Measurements from ENCODE around the gene PEX11G.

The PEX11G gene

GRCh38 chr19:7528192-7528519 is 39.3 kb upstream of the PEX11G start:
- peaks cover 2% of the 10 kb centered on the region; the same call in 1 of the 2 replicates for H3K4me1 ChIP-seq (ENCODE audit: control insufficient read depth, insufficient read depth, low read length)
- H3K36me3 ChIP-seq (ENCODE audit: control insufficient read depth, insufficient read depth, low read length), result peaks cover 27% of the 10 kb centered on the region
- no peak overlapping the region for H3K9ac ChIP-seq (ENCODE audit: low read depth, low read length)
- no peak overlapping the region for H3K27ac ChIP-seq (ENCODE audit: low read depth, low read length)
- no peaks in the 10 kb centered on the region for H3K9me3 ChIP-seq (ENCODE audit: control insufficient read depth, insufficient read depth, low read length)
- no peak overlapping the region for H3K4me3 ChIP-seq (ENCODE audit: low read depth, low read length)
- no peaks in the 10 kb centered on the region; the same call in 1 of the 2 replicates for H3K27me3 ChIP-seq (ENCODE audit: control insufficient read depth, insufficient read depth, low read length)

- no peaks in the 10 kb centered on the region; the same call in 1 of the 2 replicates for H3K27me3 ChIP-seq (ENCODE audit: control insufficient read depth, insufficient read depth, low read length)
- no peak overlapping the region for H3K9ac ChIP-seq (ENCODE audit: low read depth, low read length)
- peaks cover 4% of the 10 kb centered on the region; the same call in 1 of the 2 replicates for H3K4me1 ChIP-seq (ENCODE audit: control insufficient read depth, insufficient read depth, low read length)
- no peaks in the 10 kb centered on the region for H3K9me3 ChIP-seq (ENCODE audit: control insufficient read depth, insufficient read depth, low read length)
- no peak overlapping the region for H3K27ac ChIP-seq (ENCODE audit: low read depth, low read length)
- no peak overlapping the region for H3K4me3 ChIP-seq (ENCODE audit: low read depth, low read length)
- peaks cover 27% of the 10 kb centered on the region for H3K36me3 ChIP-seq (ENCODE audit: control insufficient read depth, insufficient read depth, low read length)
Observed at GRCh38 chr19:7527516-7528191, 38.8 kb upstream of the PEX11G start.

- H3K9me3 ChIP-seq (ENCODE audit: control insufficient read depth, insufficient read depth, low read length), result no peaks in the 10 kb centered on the region
Observed at GRCh38 chr19:7526059-7526929, 37.5 kb upstream of the PEX11G start.

GRCh38 chr19:7524992-7525739 is 36.3 kb upstream of the PEX11G start:
- Histone ChIP-seq H3K9me3 (ENCODE audit: control insufficient read depth, insufficient read depth, low read length) (no peaks in the 10 kb centered on the region), H3K4me1 (ENCODE audit: control insufficient read depth, insufficient read depth, low read length) (peaks cover 7% of the 10 kb centered on the region; the same call in 1 of the 2 replicates), H3K36me3 (ENCODE audit: control insufficient read depth, insufficient read depth, low read length) (peaks cover 27% of the 10 kb centered on the region), H3K9ac (ENCODE audit: low read depth, low read length) (no peak overlapping the region), H3K27ac (ENCODE audit: low read depth, low read length) (no peak overlapping the region), H3K27me3 (ENCODE audit: control insufficient read depth, insufficient read depth, low read length) (no peaks in the 10 kb centered on the region; the same call in 1 of the 2 replicates), H3K4me3 (ENCODE audit: low read depth, low read length) (no peak overlapping the region)

More at GRCh38 chr19:7526059-7526929, 37.5 kb upstream of the PEX11G start:
- Histone ChIP-seq H3K36me3 (ENCODE audit: control insufficient read depth, insufficient read depth, low read length) (peaks cover 27% of the 10 kb centered on the region), H3K4me3 (ENCODE audit: low read depth, low read length) (no peak overlapping the region), H3K27me3 (ENCODE audit: control insufficient read depth, insufficient read depth, low read length) (no peaks in the 10 kb centered on the region; the same call in 1 of the 2 replicates), H3K9ac (ENCODE audit: low read depth, low read length) (no peak overlapping the region), H3K27ac (ENCODE audit: low read depth, low read length) (no peak overlapping the region), H3K4me1 (ENCODE audit: control insufficient read depth, insufficient read depth, low read length) (peaks cover 7% of the 10 kb centered on the region; the same call in 1 of the 2 replicates)

GRCh38 chr19:7524523-7524922 is 35.7 kb upstream of the PEX11G start:
- Histone ChIP-seq H3K9me3 (ENCODE audit: control insufficient read depth, insufficient read depth, low read length) (no peaks in the 10 kb centered on the region), H3K36me3 (ENCODE audit: control insufficient read depth, insufficient read depth, low read length) (peaks cover 30% of the 10 kb centered on the region), H3K4me1 (ENCODE audit: control insufficient read depth, insufficient read depth, low read length) (peaks cover 7% of the 10 kb centered on the region; the same call in 1 of the 2 replicates), H3K27ac (ENCODE audit: low read depth, low read length) (no peak overlapping the region), H3K27me3 (ENCODE audit: control insufficient read depth, insufficient read depth, low read length) (no peaks in the 10 kb centered on the region; the same call in 1 of the 2 replicates), H3K9ac (ENCODE audit: low read depth, low read length) (no peak overlapping the region), H3K4me3 (ENCODE audit: low read depth, low read length) (no peak overlapping the region)

- no peak overlapping the region for H3K27ac ChIP-seq (ENCODE audit: low read depth, low read length)
- H3K4me1 ChIP-seq (ENCODE audit: control insufficient read depth, insufficient read depth, low read length), result peaks cover 7% of the 10 kb centered on the region; the same call in 1 of the 2 replicates
- no peaks in the 10 kb centered on the region; the same call in 1 of the 2 replicates for H3K27me3 ChIP-seq (ENCODE audit: control insufficient read depth, insufficient read depth, low read length)
- H3K36me3 ChIP-seq (ENCODE audit: control insufficient read depth, insufficient read depth, low read length), result peaks cover 21% of the 10 kb centered on the region
- H3K9ac ChIP-seq (ENCODE audit: low read depth, low read length), result no peak overlapping the region
- peak overlapping the region; percentile 73 for H3K4me3 ChIP-seq (ENCODE audit: low read depth, low read length)
- no peaks in the 10 kb centered on the region for H3K9me3 ChIP-seq (ENCODE audit: control insufficient read depth, insufficient read depth, low read length)
Observed at GRCh38 chr19:7522923-7523667, 34.3 kb upstream of the PEX11G start.

- Histone ChIP-seq H3K27me3 (ENCODE audit: control insufficient read depth, insufficient read depth, low read length) (no peaks in the 10 kb centered on the region; the same call in 1 of the 2 replicates), H3K4me3 (ENCODE audit: low read depth, low read length) (peak within 1 kb of the TSS; percentile 73), H3K36me3 (ENCODE audit: control insufficient read depth, insufficient read depth, low read length) (peaks cover 21% of the 10 kb centered on the region), H3K27ac (ENCODE audit: low read depth, low read length) (no peak within 1 kb of the TSS), H3K4me1 (ENCODE audit: control insufficient read depth, insufficient read depth, low read length) (peaks cover 7% of the 10 kb centered on the region; the same call in 1 of the 2 replicates), H3K9ac (ENCODE audit: low read depth, low read length) (no peak within 1 kb of the TSS), H3K9me3 (ENCODE audit: control insufficient read depth, insufficient read depth, low read length) (no peaks in the 10 kb centered on the region)
Observed at GRCh38 chr19:7522072-7522922, 33.5 kb upstream of the PEX11G start, which contains the start of gene MCOLN1. Gene MCOLN1 (plus strand): TSS chr19:7522624. CDS start chr19:7522751, 127 bp downstream.

- no peak overlapping the region for H3K27ac ChIP-seq (ENCODE audit: low read depth, low read length)
- no peaks in the 10 kb centered on the region for H3K9me3 ChIP-seq (ENCODE audit: control insufficient read depth, insufficient read depth, low read length)
- no peaks in the 10 kb centered on the region; the same call in 1 of the 2 replicates for H3K27me3 ChIP-seq (ENCODE audit: control insufficient read depth, insufficient read depth, low read length)
- H3K9ac ChIP-seq (ENCODE audit: low read depth, low read length), result no peak overlapping the region
- H3K4me1 ChIP-seq (ENCODE audit: control insufficient read depth, insufficient read depth, low read length), result peaks cover 7% of the 10 kb centered on the region; the same call in 1 of the 2 replicates
- peak overlapping the region; percentile 73 for H3K4me3 ChIP-seq (ENCODE audit: low read depth, low read length)
- peaks cover 16% of the 10 kb centered on the region for H3K36me3 ChIP-seq (ENCODE audit: control insufficient read depth, insufficient read depth, low read length)
Observed at GRCh38 chr19:7521551-7522071, 32.8 kb upstream of the PEX11G start.

Data from HUES48 (cell line).